GF-D8 (cell line): ENCODE measurements around the gene CELF4.
"Not testable (repeated sequence)": the region's sequence is repeated elsewhere in the genome, so short reads cannot be mapped to it uniquely, and the experiment has no call there.

Experiments used
- DNase-seq: peaks from one replicate; lab custom pipeline; 2025; lab: John Stamatoyannopoulos, UW

CELF4 gene

DNA sequence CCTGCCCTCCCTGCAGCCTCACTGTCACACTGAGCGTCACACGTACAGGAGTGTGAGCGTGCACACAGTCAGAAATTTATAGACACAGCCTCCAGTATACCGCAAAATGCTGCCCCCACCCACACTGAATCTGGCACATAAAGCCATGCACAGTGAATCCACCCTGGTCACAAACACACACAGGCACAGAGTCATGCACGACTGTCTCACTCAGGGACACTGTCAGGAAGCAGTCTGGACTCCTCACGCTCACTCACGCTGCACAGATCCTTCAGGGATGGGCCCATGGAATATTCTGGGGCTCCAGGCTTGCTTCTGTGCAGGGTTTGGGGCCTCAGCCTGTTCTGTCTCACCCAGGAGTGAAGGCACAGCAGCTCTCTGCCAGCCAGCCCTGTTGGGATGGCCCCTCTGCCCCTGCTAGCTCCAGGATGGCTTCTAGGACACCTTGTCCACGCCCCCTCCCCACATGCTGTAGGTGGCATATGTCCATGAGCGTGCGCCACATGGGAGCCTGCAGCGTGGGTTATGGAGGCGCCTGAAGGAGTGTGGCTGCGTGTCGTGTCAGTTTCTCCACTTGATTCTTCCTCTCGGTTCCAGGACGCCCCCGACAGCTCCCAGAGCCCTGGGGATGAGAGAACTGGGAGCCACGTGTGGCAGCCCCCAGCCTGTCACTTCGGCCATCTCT lies 175.8 kb downstream of the CELF4 start:
- DNase-seq = no peak

- DNase-seq = no peak
Observed at GRCh38 chr18:37389041-37389440, 176.6 kb downstream of the CELF4 start.

DNA sequence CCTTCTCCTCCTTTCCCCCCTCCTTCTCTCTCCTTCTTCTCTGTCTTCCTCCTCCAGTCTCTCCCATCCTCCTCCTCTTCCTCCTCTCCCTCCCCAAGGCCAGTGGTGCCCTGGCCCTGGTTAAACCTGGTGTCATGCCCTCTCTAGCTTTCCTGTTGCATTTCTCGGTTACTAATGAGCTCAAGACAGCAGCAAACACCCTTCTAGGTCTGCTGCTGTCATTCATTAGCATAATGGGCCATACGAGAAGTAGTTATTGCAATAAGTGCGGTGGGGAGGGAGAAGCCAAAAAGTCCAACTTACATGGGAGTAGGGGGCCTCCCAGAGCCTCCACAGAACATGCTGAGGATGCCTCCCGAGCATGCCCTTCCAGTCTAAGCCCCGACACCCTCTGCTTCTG lies 177.2 kb downstream of the CELF4 start:
- no peak for DNase-seq

GRCh38 chr18:37385846-37386778 lies 179.5 kb downstream of the CELF4 start:
- no peak for DNase-seq

GRCh38 chr18:37383846-37384595 lies 181.6 kb downstream of the CELF4 start:
- DNase-seq = no peak

GRCh38 chr18:37383036-37383785 lies 182.4 kb downstream of the CELF4 start:
- no peak for DNase-seq

DNA sequence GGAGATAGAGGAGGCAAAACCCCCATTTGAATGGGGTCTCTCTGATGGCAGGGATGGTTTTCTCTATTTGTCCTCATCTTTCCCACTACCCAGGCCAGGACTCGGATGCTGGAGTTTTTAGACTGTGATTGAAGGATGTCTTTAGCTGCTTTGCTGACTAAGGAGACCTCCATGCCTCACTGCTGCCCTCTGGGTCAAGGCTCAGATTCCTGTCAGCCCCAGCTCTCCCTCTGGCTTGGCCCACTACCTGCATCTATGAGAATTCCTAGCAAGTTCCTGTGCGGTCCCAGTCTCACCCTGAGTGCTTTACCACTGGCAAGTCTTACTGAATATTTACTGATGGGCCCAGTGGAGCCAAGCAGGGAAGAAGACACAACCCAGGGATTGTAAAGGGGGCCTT lies 184.0 kb downstream of the CELF4 start:
- no peak for DNase-seq

DNA sequence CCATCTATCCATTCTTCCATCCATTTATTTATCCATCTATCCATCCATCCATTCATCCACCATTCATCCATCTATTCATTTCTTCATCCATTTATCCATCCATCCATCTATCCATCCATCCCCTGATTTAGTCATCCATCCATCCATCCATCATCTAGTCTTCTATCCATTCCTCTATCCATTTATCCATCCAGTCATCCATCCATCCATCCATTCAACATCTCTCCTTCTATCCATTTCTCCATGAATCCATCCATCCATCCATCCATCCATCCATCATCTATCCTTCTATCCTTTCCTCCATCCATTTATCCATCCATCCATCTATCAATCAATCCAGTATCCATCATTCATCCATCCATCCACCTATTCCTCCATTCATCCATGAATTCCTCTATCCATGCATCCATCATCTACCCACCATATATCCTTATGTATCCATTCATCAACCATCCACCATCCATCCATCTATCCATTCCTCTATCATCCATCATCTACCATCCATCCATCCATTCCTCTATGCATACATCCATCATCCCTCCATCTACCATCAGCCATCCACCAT lies 185.0 kb downstream of the CELF4 start:
- DNase-seq = no peak

GRCh38 chr18:37378336-37379010 lies 187.1 kb downstream of the CELF4 start:
- DNase-seq = no peak

GRCh38 chr18:37375181-37375580 lies 190.4 kb downstream of the CELF4 start:
- DNase-seq = no peak

DNA sequence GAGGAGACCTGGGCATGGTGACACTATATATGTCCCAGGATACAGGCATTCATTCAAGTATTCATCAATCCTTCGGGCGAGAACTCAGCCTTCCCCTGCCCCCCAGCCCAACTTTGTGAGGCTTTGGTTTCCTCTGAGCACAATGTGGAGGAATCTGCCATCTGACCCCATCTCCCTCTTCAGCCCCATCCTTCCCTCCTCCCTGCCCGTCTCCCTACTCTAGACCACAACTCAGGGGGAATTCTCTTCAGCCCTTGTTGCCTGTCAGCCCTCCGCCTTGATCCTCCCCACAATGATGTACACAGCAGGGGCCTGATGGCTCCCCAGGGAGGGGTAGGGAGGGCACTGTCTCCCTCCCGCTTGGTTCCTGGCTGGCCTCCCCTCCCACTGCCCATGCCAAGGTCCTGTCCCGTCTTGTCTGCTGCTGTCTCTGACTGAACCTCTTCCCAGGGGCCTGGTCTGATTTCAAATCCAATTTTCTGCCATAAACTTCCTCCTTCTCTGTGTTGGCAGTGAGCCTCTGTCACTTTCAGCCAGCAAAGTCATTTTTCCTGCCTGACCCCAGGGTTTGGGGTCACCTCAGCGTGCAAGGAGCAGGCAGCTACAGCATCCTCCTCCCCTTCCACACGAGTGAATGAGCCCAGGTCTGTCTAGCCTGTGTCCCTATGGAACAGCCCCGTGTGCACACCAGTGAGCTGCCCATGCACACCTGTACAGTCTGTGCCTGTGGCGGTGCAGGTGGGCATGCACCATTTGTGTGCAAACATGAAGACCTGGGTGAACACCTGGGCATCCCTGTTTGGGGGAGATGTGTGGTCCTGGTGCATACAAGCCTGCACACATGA lies 197.3 kb downstream of the CELF4 start:
- no peak for DNase-seq

GRCh38 chr18:37364237-37364636 lies 201.4 kb downstream of the CELF4 start:
- no peak for DNase-seq

DNA sequence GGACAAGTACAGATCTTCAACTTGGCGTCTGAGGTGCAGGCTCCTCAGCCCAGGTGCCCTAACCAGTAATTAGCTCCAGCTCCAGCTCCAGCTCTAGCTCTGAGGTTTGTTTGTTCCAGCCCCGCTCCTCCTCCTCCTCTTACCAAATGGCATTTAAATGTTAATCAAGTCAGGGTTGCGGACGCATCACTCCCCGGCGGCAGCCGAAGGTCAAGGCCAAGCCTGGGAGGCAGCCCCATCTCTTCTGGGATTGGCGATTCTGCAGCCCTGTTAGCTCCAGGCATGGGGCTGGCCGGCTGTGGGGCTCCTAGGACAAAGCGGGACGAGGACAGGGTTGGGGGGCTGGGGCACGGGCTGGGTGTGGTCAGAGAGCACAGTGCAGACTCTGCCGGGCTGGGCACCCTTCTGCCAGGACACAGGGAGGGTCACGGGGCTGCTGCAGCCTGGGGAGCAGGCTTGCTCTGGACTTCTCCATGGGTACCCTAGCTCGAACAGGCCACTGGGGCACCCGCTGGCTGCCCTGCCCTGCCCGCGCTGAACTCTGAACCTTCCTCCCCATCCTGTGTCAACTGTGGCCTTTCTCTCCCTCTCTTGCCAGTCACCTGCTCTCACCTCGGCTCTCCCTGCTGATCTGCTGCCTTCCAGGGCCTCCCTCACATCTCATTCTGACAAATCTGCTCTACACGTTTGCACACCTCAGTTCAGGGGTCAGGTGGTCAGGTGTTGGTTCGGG lies 203.3 kb downstream of the CELF4 start:
- DNase-seq = no peak

DNA sequence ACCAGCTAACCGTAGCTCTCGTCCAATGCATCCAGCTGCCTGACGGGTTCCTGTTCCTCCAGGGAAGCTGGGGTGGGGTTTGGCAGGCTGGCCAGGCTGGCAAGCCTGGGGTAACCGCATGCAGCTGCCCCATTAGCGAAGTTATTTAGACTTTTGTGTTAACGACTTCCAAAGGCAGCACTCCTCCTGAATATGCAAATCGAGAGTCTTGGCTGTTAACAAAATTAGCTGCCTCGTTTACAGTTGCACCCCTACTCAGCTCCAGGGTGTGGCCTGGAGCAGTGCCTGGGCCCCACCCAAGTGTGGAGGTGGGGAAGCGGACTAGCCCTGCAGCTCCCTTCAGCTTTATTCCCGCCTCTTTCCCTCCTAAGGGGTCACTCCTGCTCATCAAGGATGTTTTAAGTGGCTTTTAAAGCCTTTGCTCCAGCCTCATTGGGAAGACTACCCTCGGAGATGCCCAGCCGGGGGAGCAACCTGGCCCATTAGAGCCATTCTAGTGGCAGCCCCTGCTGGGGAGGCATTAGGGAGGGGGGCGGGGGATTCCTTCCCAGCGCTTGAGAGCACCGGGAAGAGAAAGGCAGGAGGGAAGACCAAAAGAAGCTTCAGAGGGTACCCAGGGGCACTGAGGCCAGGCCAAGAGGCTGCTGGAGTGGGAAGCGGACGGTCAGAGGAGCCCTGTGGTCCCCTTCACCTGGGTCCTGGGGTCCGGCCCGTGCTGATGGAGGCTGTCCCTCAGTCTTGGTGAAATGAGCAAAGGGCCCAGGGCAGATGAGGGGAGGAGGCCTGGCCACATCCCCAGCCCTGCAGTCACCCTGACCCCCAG lies 204.1 kb downstream of the CELF4 start:
- DNase-seq = no peak

GRCh38 chr18:37358061-37358460 lies 207.5 kb downstream of the CELF4 start:
- DNase-seq = not testable (repeated sequence)

DNA sequence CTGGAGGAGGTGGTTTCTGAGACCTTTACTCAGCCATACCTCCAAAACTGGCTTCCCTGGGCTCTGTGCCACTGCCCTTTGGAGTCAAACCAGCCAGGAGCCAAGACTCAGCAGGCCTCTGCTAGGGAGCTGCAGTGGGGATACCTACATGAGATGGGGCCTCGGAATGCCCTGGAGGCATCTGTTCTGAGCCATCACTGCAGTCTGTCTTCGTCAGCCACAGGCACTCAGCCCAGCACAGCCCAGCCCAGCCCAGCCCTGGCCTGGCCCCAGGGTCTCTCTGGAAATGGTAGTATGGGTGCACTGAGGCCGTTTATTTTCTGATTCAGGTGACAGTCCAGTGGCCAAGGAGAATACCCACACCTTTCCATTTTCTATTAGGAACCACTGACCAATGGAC lies 209.8 kb downstream of the CELF4 start:
- no peak for DNase-seq

- no peak for DNase-seq
Observed at GRCh38 chr18:37351110-37351509, 214.5 kb downstream of the CELF4 start.

- no peak for DNase-seq
Observed at GRCh38 chr18:37348729-37349128, 216.9 kb downstream of the CELF4 start.
